Subcutaneous adipose tissue (tissue), 4 donors: Measurements from ENCODE around the gene CSNK2A1. TPM values are rescaled to one million over a fixed set of nuclear protein-coding genes. Genes with fewer than 3 reads are reported as not detected.

Experiments used
- total RNA-seq, 4 donors: library from RNA; depleted of rRNA; stranded (reverse); fragments of >200 nt; gene quantifications; one replicate each; pipeline ENCODE4 v1.1.0, GENCODE V29; 2016
- TF ChIP-seq, protein P1 (sequence below): fragments of 450-650 bp; IDR thresholded peaks from one replicate; pipeline ENCODE4 v1.5.1; 2016; ENCODE audit warnings: low read depth, mild to moderate bottlenecking, control low read depth, antibody characterized with exemption, moderate library complexity

Gene CSNK2A1
- total RNA-seq, 4 donors from 2014 or later = 63.0 to 103 (median 78.3) TPM

DNA sequence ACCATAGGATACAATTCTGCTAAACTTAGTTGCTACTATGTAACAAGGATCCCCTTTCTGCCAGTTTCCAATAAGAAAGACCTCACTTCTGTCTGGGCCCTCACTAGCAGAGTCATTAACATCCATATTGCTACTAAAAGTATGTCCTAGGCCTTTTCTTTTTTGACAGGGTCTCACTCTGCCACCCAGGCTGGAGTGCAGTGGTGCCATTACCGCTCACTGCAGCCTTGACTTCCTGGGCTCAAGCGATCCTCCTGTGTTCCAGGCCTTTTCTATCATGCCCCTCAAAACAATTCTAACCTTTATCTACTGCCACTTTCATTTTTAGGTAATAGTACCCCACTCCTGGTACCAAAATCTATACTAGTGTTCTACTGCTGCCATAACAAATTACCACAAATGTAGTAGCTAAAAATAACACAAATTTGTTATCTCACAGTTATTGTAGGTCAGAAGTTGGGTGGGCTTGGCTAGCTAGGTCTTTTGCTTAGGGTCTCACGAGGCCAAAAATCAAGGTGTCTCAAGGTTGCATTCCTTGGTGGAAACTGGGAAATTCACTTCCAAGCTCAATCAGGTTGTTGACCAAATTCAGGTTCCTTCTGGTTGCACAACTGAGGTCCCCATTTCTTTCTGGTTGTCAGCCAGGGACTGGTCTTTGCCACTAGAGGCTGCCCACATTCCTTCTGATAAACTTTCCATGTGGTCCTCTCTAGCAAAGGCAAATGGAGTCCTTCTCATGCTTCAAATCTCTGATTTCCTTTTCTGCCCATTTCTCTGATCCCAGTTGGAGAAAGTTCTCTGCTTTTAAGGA, 3.0 kb downstream of the CSNK2A1 start:
- TF ChIP-seq, protein P1, sequence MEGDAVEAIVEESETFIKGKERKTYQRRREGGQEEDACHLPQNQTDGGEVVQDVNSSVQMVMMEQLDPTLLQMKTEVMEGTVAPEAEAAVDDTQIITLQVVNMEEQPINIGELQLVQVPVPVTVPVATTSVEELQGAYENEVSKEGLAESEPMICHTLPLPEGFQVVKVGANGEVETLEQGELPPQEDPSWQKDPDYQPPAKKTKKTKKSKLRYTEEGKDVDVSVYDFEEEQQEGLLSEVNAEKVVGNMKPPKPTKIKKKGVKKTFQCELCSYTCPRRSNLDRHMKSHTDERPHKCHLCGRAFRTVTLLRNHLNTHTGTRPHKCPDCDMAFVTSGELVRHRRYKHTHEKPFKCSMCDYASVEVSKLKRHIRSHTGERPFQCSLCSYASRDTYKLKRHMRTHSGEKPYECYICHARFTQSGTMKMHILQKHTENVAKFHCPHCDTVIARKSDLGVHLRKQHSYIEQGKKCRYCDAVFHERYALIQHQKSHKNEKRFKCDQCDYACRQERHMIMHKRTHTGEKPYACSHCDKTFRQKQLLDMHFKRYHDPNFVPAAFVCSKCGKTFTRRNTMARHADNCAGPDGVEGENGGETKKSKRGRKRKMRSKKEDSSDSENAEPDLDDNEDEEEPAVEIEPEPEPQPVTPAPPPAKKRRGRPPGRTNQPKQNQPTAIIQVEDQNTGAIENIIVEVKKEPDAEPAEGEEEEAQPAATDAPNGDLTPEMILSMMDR = no peak

DNA sequence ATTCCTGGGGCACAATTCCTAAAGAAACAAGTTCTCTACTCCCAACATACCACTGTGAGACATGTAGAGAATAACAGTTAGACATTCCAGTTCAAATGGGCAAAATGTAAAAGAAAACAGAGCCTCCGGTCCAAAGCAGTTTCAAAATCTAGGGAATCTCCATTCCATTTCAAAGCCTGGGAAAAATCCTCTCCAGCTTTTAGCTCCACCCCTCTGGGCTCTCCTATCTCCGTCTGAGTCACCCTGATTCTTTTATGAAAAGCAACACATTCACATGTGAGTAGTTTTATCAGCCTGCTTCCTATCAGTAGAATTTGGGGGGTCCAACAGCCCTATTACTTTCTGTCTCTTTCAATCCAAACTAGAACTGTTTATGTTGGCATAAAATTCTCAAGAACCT, 3.7 kb downstream of the CSNK2A1 start:
- TF ChIP-seq, protein P1 = no peak

GRCh38 chr20:539191-539590, 4.4 kb downstream of the CSNK2A1 start:
- TF ChIP-seq, protein P1 = no peak

DNA sequence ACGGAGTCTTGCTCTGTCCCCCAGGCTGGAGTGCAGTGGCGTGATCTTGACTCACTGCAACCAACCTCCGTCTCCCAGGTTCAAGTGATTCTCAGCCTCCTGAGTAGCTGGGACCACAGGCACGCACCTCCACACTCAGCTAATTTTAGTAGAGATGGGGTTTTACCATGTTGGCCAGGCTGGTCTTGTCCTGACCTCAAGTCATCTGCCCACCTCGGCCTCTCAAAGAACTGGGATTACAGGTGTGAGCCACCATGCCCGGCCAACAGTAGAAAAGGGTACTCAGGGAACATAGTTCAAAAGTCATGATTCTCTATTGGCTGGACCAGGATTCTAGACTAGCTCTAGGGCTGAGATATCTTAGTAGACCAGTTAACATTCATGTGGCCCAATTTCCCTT, 5.6 kb downstream of the CSNK2A1 start:
- TF ChIP-seq, protein P1 = no peak

DNA sequence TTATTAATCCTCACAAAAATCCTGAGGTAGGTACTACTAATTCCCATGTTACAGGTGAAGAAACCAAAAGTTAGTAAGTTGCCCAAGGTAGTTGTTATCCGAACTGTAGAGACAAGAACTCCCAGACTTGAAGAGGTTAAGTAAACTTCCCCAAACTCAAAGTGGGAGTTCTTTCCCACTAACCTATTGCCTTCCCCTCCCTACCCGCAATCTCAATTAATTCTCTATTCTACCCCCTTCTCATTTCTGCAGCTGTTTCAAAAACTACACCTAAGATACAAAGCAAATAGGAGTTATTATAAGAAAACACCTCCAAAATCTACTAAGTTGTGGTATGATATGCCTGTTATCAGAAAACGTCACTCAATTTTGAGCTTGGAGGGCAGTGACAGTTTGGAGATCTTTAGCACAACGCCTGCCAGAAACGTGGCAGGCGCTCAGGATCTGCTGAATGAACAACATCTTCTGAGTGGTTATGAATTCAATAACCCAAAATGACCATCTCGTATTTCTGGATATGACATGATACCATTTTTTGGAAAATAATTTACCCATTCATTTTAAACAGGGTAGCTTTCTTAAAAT, 7.1 kb downstream of the CSNK2A1 start:
- TF ChIP-seq, protein P1 = no peak

DNA sequence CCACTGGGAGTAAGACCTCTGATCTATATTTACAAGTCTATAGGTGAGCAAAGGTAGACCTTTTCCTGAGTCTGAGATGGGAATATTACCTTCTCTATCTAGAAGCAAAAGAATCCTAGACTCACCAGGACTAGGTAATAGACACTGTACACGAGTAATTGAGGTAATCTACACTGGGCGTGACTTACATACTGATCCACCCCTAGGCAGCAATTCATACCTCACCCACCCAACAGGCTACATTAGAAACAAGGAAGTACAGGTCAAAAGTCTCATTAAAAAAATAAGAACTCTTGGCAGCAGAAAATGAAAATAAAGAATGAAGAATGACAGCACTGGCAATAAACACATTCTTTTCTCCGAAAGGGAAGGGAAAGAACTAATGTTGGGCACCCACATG, 7.6 kb downstream of the CSNK2A1 start:
- TF ChIP-seq, protein P1 = no peak

DNA sequence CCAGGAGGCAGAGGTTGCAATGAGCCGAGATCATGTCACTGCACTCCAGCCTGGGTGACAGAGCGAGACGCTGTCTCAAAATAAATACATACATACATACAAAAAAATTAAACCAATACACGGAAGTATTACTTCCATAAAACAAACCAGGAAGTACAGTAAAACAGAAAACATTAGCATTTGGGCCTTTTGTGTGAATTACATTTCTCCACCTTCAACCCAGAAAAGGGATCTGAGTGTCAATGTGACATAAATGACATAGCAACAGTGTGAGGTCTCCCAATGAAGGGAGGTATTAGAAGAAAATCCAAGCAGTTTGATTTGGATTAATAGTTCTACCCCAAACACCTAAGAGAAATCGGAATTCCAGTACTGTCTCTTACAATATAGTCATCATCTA, 10.1 kb downstream of the CSNK2A1 start:
- TF ChIP-seq, protein P1 = no peak
